ACC112 (cell line): Measurements from ENCODE around the gene FYB1.
"Not testable (repeated sequence)": the region's sequence is repeated elsewhere in the genome, so short reads cannot be mapped to it uniquely, and the experiment has no call there.

Experiments used
- H2AFZ ChIP-seq: fragments of 200-600 bp; sonication (generic); one replicate; pipeline ENCODE4 v1.6.0; 2017; ENCODE audit warnings: antibody characterized with exemption, low read length; ENCODE audit not compliant: unreplicated experiment
- H3K27ac ChIP-seq: fragments of 200-600 bp; sonication (generic); 2 replicates; pipeline ENCODE4 v1.5.1; 2014; ENCODE audit warnings: low read depth, mild to moderate bottlenecking, antibody characterized with exemption, low read length, moderate library complexity
- H3K27me3 ChIP-seq: fragments of 200-600 bp; sonication (generic); 2 replicates; pipeline ENCODE4 v1.6.1; 2014; ENCODE audit warnings: mild to moderate bottlenecking, antibody characterized with exemption, low read length, moderate library complexity, mixed read lengths; ENCODE audit not compliant: insufficient read depth
- H3K36me3 ChIP-seq: fragments of 200-600 bp; sonication (generic); 2 replicates; pipeline ENCODE4 v1.6.1; 2016; ENCODE audit warnings: mild to moderate bottlenecking, antibody characterized with exemption, low read length, moderate library complexity, mixed read lengths; ENCODE audit not compliant: insufficient read depth
- H3K4me1 ChIP-seq: fragments of 200-600 bp; sonication (generic); one replicate; pipeline ENCODE4 v1.6.1; 2016; ENCODE audit warnings: low read length, mixed read lengths; ENCODE audit not compliant: insufficient read depth, unreplicated experiment, control insufficient read depth
- H3K4me3 ChIP-seq: fragments of 200-600 bp; sonication (generic); 2 replicates; pipeline ENCODE4 v1.5.1; 2014; ENCODE audit warnings: mild to moderate bottlenecking, low read depth, low read length
- H3K79me2 ChIP-seq: fragments of 200-600 bp; sonication (generic); one replicate; pipeline ENCODE4 v1.6.0; 2016; ENCODE audit warnings: low read length; ENCODE audit not compliant: control insufficient read depth, unreplicated experiment, insufficient read depth

FYB1 gene

DNA sequence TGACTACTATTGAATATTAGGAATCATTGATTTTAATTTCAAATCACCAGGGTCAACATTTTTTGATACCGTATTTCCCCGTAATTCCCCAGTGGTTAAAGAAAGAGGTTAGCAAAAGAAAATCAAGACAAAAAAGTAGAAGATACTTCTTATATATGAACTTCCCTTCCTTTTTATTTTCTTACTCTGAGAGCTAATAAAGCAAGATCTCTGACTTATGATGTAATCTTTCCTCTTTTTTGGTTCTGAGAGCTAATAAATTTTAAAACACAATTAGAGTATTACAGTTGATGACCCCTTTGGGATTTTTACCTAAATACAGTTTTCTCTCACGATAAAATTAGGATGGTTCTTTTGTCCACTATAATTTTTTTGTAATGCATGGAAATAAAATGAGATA is 9.2 kb upstream of the FYB1 start:
- Histone ChIP-seq H3K27me3 (no peaks in the 10 kb centered on the region), H2AFZ (no peak overlapping the region), H3K36me3 (no peaks in the 10 kb centered on the region), H3K4me1 (peaks cover 14% of the 10 kb centered on the region), H3K79me2 (no peaks in the 10 kb centered on the region), H3K4me3 (no peak overlapping the region), H3K27ac (no peak overlapping the region)

DNA sequence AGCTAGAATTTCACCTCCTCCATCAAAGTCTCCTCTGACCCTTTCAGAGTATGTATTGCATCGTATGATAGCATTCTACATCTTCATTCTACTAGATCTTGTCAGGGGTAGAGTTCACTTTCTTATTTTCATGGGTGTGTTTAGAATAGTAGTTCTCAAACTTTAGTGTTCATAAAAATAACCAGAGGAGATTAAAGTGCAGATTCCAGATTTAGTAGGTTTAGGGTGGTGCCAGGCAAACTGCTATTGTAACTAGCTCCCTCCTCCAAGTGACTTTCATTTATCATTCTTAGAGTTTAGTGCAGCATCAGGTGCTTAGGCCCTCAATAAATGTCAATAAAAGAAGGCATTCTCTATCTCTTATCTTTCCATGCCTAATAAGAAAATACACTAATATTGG is 7.2 kb upstream of the FYB1 start:
- Histone ChIP-seq H3K36me3 (no peaks in the 10 kb centered on the region), H3K4me3 (no peak overlapping the region), H3K79me2 (no peaks in the 10 kb centered on the region), H2AFZ (no peak overlapping the region), H3K27me3 (no peaks in the 10 kb centered on the region), H3K4me1 (peaks cover 9% of the 10 kb centered on the region), H3K27ac (no peak overlapping the region)

DNA sequence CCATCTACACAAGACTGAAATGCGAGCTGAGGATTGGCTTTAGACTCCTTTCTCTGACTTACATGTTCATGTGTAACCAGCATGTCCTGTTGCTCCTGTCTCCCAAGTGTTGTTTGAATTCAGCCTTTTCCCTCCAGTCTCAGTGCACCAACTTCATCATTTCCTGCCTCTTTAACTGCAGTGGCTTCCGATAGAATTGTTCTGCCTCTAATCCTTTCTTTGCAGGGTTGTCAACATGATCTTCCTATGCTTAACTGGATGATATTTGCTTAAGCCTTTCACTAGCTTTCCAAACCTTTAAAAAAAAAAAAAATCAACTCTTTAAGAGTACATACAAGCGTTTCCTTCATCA is 6.7 kb upstream of the FYB1 start:
- Histone ChIP-seq H3K36me3 (no peaks in the 10 kb centered on the region), H2AFZ (no peak overlapping the region), H3K79me2 (no peaks in the 10 kb centered on the region), H3K4me3 (no peak overlapping the region), H3K27ac (no peak overlapping the region), H3K27me3 (no peaks in the 10 kb centered on the region), H3K4me1 (peaks cover 6% of the 10 kb centered on the region)

DNA sequence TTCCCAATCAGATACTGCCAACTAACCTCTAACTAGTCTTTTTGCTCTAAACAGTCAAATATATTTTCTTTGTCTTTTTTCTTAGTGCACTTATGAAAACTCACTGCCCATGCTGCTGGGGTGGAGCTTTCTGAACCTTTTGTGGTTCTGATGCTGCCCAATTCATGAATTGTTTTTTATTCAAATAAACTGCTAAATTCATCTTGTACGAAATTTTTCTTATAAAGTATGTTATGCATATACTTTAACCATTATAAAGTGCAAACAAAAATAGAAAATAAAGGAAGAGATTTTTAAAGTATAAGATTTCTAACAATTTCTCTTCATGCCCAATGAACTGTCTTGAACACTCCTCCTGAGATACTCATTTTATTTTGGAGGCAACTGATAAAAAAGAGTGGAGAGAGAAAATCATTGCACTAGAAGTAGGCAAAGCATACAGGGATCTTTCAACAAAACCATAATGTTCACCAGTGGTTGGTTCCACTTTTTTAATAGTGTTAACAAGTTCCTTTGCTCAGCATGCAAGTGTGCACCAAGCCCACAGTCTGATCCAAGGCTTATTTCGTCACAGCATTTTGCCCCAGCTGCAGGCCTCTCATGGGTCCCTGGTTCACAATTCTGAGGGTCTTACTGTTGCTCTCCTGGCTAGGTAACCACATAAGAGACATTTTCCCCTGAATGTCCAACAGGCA is 6.2 kb upstream of the FYB1 start:
- no peaks in the 10 kb centered on the region for H3K36me3 ChIP-seq
- no peak overlapping the region for H2AFZ ChIP-seq
- H3K27ac ChIP-seq: no peak overlapping the region
- no peaks in the 10 kb centered on the region for H3K27me3 ChIP-seq
- no peak overlapping the region for H3K4me3 ChIP-seq
- H3K79me2 ChIP-seq: no peaks in the 10 kb centered on the region
- peaks cover 6% of the 10 kb centered on the region for H3K4me1 ChIP-seq

DNA sequence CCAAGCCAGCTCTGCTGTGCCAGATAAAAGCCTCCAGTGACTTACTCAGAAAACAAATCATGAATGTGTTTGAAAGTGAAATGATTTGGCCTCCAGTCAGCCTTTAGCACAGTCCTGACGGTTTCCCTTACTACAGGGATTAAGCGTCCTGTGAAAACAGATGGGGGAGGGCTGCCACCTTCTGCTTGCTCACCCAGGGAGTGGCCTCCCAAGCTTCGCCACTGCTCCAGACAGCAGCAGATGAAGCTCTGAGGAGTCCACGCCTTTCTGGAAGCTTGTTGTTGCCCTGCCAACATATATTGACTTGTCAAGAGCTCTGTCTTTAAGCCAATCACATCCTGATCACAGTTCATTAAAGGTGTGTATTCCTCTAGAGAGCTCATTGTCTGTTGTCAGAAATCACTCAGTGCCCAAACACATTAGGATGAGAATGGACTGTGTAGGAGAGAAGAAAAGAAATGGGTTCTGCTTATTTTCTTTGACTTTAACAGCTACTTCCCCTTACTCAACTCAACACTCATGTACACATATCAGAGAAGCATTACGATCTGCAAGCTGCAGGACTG is 4.9 kb upstream of the FYB1 start:
- H3K4me1 ChIP-seq: peaks cover 6% of the 10 kb centered on the region
- no peak overlapping the region for H3K4me3 ChIP-seq
- H3K27ac ChIP-seq: no peak overlapping the region
- H3K79me2 ChIP-seq: no peaks in the 10 kb centered on the region
- H2AFZ ChIP-seq: peak overlapping the region; percentile 1
- no peaks in the 10 kb centered on the region for H3K36me3 ChIP-seq
- H3K27me3 ChIP-seq: no peaks in the 10 kb centered on the region

DNA sequence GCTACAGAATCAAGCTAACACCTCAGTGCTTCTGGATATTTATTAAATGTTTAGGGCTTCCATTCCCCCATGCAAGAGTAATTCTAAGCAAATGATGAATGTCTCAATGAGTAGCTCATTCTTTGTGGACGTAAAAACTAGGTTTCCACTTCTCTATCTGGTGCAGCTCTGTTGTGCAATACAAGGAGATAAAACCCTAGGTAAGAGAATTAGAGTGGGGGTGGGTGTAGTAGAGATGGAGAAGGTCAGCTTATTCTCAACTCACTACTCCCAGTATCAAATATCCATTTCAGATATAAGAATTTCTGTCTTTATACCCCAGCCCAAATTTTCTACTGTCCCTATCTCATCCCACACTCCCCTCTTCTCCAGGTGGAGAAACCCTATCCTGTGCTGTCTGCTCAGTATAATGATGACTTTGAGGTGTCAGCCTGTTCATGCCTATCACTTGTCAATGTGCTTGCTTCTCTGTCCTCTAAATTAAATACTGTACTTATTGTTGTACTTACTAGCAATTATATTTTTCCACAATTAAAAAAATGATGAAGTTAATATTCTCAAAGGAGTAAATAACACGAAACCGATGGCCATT is 4.3 kb upstream of the FYB1 start:
- no peaks in the 10 kb centered on the region for H3K36me3 ChIP-seq
- no peaks in the 10 kb centered on the region for H3K79me2 ChIP-seq
- H3K27ac ChIP-seq: no peak overlapping the region
- H2AFZ ChIP-seq: peak overlapping the region; percentile 1
- no peak overlapping the region for H3K4me3 ChIP-seq
- H3K27me3 ChIP-seq: no peaks in the 10 kb centered on the region
- peaks cover 6% of the 10 kb centered on the region for H3K4me1 ChIP-seq

DNA sequence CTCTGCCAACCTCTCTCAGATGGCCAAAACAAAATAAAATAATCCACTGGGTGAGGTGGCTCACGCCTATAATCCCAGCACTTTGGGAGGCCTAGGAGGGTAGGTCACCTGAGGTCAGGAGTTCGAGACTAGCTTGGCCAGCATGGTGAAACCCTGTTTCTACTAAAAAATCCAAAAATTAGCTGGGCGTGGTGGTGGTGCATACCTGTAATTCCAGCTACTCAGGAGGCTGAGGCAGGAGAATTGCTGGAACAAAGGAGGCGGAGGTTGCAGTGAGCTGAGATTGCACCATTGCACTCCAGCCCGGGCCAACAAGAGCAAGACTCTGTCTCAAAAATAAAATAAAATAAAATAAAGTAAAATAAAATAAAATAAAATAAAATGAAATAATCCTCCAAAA is 2.3 kb upstream of the FYB1 start:
- not testable (repeated sequence) for H3K27ac ChIP-seq, H3K4me3 ChIP-seq, H3K36me3 ChIP-seq, H3K4me1 ChIP-seq, H3K79me2 ChIP-seq, H2AFZ ChIP-seq, H3K27me3 ChIP-seq

DNA sequence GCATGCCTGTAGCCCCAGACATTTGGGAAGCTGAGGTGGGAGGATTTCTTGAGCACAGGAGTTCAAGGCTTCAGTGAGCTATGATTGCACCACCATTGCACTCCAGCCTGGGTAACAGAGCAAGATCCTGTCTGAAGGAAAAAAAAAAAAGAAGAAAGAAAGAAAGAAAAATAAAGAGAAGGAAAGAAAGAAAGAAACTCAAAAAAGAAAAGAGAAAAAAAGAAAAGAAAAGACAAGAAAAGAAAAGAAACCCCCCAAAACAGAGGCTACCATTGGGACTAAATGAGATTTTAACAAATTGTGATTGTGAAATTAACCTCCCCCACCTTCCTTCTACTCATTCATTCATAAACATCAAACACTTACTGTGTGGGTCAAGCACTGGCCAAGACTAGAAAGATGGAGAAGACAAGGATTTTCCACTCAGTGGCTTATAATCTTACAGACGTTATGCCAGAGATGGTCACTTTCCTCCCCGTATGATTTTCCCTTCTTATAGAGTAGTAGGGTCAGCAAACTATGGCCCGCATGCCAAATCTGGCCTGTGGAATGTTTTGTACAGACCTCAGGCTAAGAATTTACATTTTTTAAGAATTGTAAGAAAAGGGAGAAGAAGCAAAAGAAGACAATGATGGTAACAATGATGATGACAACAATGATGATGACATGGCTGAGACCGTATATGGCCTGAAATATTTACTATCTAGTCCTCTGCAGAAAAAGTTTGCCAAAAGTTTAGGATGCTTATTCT is 1.1 kb upstream of the FYB1 start:
- no peak overlapping the region for H2AFZ ChIP-seq
- H3K4me3 ChIP-seq: no peak overlapping the region
- peaks cover 6% of the 10 kb centered on the region for H3K4me1 ChIP-seq
- no peaks in the 10 kb centered on the region for H3K79me2 ChIP-seq
- H3K36me3 ChIP-seq: no peaks in the 10 kb centered on the region
- no peaks in the 10 kb centered on the region for H3K27me3 ChIP-seq
- no peak overlapping the region for H3K27ac ChIP-seq

DNA sequence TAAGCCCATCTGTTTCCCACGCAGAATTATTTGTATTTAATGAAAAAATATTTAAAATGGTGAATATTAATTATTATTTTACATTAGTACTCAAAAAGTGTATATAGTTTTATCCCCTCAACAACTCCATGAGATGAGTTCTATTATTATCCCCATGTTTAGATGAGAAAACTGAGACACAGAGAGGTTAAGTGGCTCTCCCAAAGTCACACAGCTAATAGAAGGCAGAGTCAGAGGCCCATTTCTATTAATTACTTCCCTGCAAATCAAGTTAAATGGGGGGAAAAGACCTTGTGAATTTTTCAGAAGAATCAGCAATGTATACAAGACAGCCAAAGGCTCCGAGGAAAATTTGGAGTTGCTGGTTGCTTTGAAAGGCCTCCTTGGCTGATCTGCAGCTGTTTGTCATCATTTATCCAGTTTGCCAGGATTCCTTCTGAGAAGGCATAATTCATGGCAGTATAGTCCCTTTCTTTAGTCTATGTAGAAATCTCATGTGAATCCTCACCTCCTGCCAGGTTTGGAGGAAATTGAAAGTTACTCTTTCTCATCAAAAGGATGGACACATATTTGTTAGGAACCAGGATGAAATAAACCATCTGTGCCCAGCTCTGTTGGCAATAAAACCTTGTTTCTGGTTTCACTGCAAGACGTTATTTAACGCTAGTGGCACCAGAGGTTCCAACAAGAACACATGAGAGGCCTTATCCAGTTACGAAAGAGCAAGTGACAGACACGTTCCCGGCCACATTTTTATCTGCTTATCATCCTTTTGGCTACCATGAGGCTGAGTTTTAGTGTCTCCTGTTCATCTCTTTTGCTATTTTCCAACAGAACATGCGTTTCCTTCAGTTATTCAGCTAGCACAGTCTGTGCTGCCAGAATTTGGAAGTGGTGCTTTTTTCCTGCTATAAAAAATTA is 621 bp downstream of the FYB1 start:
- Histone ChIP-seq H3K36me3 (no peaks in the 10 kb centered on the region), H3K4me3 (no peak overlapping the region), H2AFZ (peak overlapping the region; percentile 23), H3K4me1 (peaks cover 2% of the 10 kb centered on the region), H3K27ac (no peak overlapping the region), H3K27me3 (no peaks in the 10 kb centered on the region), H3K79me2 (no peaks in the 10 kb centered on the region)
